WTC11 (cell line): ENCODE results near the gene UAP1L1. TPM values are rescaled to one million over a fixed set of nuclear protein-coding genes. Genes with fewer than 3 reads are reported as not detected.
A peak's percentile ranks its signal among the peaks of the same experiment; 100 is the strongest.

ENCODE experiments used
- ATAC-seq: fragments of 200-7000 bp; cut with Tn5 transposase; 2 replicates; pipeline ENCODE4 v1.10.0; 2021; ENCODE audit warnings: mild to moderate bottlenecking, moderate library complexity
- CTCF ChIA-PET: fragments of 300-600 bp; sonication (Branson Sonifier 250); formaldehyde crosslinking; loops from one replicate; lab custom pipeline; 2021; ENCODE audit warnings: antibody characterized with exemption; lab: Charles Lee
- POLR2A ChIA-PET: fragments of 350-600 bp; sonication (Branson Sonifier 250); formaldehyde crosslinking; loops from one replicate; lab custom pipeline; 2021; ENCODE audit warnings: antibody characterized with exemption; lab: Charles Lee
- DNase-seq: peaks from one replicate; pipeline ENCODE4 v3.0.0; 2021; ENCODE audit warnings: low spot score
- H3K27ac Mint-ChIP-seq: 2 replicates; pipeline ENCODE4 v1.8.0; 2021; ENCODE audit warnings: mixed read lengths
- H3K27me3 Mint-ChIP-seq: 2 replicates; pipeline ENCODE4 v1.8.0; 2021; ENCODE audit warnings: low read depth, mild to moderate bottlenecking, moderate library complexity, mixed read lengths
- H3K36me3 Mint-ChIP-seq: 2 replicates; pipeline ENCODE4 v1.8.0; 2021; ENCODE audit warnings: mixed read lengths
- H3K4me1 Mint-ChIP-seq: 2 replicates; pipeline ENCODE4 v1.8.0; 2022; ENCODE audit warnings: mixed read lengths
- H3K4me3 Mint-ChIP-seq: 2 replicates; pipeline ENCODE4 v1.8.0; 2021; ENCODE audit warnings: mild to moderate bottlenecking, moderate library complexity, mixed read lengths
- H3K9me3 Mint-ChIP-seq: 2 replicates; pipeline ENCODE4 v1.8.0; 2021; ENCODE audit warnings: mixed read lengths
- CBFB ChIP-seq: sonication (generic); formaldehyde crosslinking; IDR thresholded peaks from 2 replicates; pipeline ENCODE4 v1.8.1; 2022; ENCODE audit warnings: mild to moderate bottlenecking, low read depth, missing genetic modification reagents
- ESRRA ChIP-seq: sonication (generic); formaldehyde crosslinking; IDR thresholded peaks from 2 replicates; pipeline ENCODE4 v1.8.1; 2022; ENCODE audit warnings: mild to moderate bottlenecking, missing genetic modification reagents, borderline replicate concordance
- FOXP1 ChIP-seq: sonication (generic); formaldehyde crosslinking; IDR thresholded peaks from 2 replicates; pipeline ENCODE4 v1.8.0; 2022; ENCODE audit warnings: missing genetic modification reagents, mild to moderate bottlenecking, moderate library complexity, borderline replicate concordance
- HMGA2 ChIP-seq: fragments of 250-450 bp; sonication (Bioruptor Pico); IDR thresholded peaks from 2 replicates; pipeline ENCODE4 v1.4.0; 2021; ENCODE audit warnings: mild to moderate bottlenecking, moderate library complexity
- IRF2 ChIP-seq: sonication (generic); formaldehyde crosslinking; IDR thresholded peaks from 2 replicates; pipeline ENCODE4 v1.8.0; 2022; ENCODE audit warnings: low read depth, missing genetic modification reagents, borderline replicate concordance
- SP1 ChIP-seq: sonication (generic); formaldehyde crosslinking; conservative IDR thresholded peaks from 2 replicates; pipeline ENCODE4 v1.8.1; 2022; ENCODE audit warnings: missing genetic modification reagents
- TCF7 ChIP-seq: sonication (generic); formaldehyde crosslinking; IDR thresholded peaks from 2 replicates; pipeline ENCODE4 v1.8.0; 2022; ENCODE audit warnings: mild to moderate bottlenecking, low read depth, missing genetic modification reagents, moderate library complexity
- TEAD4 ChIP-seq: sonication (generic); formaldehyde crosslinking; IDR thresholded peaks from 2 replicates; pipeline ENCODE4 v1.8.0; 2022; ENCODE audit warnings: mild to moderate bottlenecking, missing genetic modification reagents
- TP53 ChIP-seq: sonication (generic); formaldehyde crosslinking; IDR thresholded peaks from 2 replicates; pipeline ENCODE4 v1.8.1; 2023; ENCODE audit warnings: mild to moderate bottlenecking, missing genetic modification reagents
- ZNF219 ChIP-seq: sonication (generic); formaldehyde crosslinking; IDR thresholded peaks from 2 replicates; pipeline ENCODE4 v1.8.0; 2023; ENCODE audit warnings: missing genetic modification reagents, mild to moderate bottlenecking, borderline replicate concordance
- ZNF317 ChIP-seq: sonication (generic); formaldehyde crosslinking; IDR thresholded peaks from 2 replicates; pipeline ENCODE4 v1.8.1; 2023; ENCODE audit warnings: low read depth, mild to moderate bottlenecking, moderate library complexity, missing genetic modification reagents, borderline replicate concordance
- ZNF423 ChIP-seq: fragments of 250-450 bp; sonication (Bioruptor Pico); IDR thresholded peaks from 2 replicates; pipeline ENCODE4 v2.1.2; 2022; ENCODE audit warnings: mild to moderate bottlenecking, moderate library complexity
- total RNA-seq: library from RNA; stranded (reverse); gene quantifications from 3 replicates; pipeline ENCODE4 v1.2.3, GENCODE V29; 2021
- TF ChIP-seq, protein P1 (sequence below): fragments of 250-450 bp; sonication (Bioruptor Pico); IDR thresholded peaks from 2 replicates; pipeline ENCODE4 v1.9.0; 2021; ENCODE audit warnings: mild to moderate bottlenecking
- TF ChIP-seq, protein P2 (sequence below): fragments of 250-450 bp; sonication (Bioruptor Pico); conservative IDR thresholded peaks from 2 replicates; pipeline ENCODE4 v1.9.0; 2021; ENCODE audit warnings: mild to moderate bottlenecking
- TF ChIP-seq, protein P3 (sequence below): sonication (generic); formaldehyde crosslinking; IDR thresholded peaks from 2 replicates; pipeline ENCODE4 v1.8.0; 2023; ENCODE audit warnings: mild to moderate bottlenecking, missing genetic modification reagents
- TF ChIP-seq, protein P4 (sequence below): fragments of 200-600 bp; IDR thresholded peaks from 2 replicates; pipeline ENCODE4 v1.8.0; 2022; ENCODE audit warnings: antibody characterized with exemption

Gene UAP1L1
- total RNA-seq, 1 experiment from 2014 or later = 17.7 TPM

DNA sequence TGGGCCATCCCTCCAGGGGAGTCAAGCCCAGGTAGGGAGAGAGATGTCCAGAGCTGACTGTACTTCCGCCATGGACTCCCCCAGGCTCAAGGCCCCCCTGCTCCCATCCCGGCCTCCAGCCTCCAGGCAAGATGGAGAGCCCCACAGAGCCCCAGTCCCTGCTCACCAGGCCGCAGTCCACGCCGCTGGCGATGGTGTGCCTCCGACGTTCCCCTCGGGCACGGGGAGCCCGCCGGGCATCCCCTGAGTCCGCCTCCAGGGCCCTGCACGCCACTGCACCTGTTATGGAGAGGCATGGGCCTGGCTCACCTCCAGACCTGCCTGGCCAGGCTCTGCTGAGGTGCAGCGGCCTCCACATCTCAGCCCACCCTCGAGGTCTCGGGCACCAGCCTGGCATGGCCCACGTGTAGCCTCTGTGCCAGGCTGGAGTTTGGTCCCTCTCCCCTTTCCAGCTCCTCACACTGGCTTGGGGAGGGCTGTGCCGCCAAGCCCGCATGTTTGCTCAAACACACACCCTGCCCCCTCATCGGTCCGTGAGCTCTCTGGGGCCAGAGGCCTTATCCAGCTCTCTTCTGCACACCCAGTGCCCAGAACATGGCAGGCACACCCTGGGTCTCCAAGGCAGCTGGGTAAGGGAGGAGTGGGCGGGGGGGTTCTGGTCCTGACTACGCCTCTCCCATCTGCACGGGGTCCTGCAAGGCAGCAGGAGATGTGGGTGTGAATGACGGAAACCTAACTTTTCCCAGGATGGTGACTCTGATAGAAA, 11.0 kb upstream of the UAP1L1 start (continued):
- TF ChIP-seq IRF2 (CRISPR knock-in tag) (no peak), ZNF317 (CRISPR knock-in tag) (no peak)

DNA sequence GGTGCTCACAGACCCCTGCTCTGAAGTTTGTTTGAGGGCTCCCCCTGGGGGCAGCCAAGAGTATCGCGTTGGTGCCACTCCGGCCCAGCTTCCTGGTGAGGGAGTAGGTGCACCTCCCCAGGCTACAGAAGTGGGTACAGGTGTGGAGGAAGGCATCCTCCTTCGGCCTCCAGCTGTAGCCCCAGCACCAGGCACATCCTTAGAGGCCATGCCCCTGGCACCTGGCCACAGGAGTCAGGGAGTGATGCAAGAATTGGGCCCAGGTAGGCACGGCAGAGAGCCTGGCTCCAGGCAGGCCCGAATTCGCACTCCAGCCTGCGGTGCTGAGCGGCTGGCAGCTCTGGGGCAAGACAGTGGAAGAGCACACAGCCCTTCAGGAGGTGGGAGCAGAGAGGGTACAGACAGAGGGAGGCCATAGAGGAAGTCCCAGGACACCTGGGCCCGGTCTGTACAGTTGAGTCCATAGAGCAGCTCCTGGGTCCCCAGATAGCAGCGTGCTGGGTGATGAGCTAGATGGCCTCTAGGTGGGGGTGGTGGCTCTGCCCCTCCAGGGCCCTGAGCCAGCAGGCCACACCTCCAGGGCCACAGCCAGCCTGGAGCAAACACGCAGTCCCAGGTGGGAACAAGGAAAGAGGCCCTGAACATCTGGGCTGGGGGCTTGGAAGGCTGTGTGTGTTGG, 9.3 kb upstream of the UAP1L1 start:
- Mint-ChIP-seq H3K27me3 (no peaks in the 10 kb centered on the region), H3K9me3 (no peaks in the 10 kb centered on the region), H3K4me1 (peaks cover 20% of the 10 kb centered on the region), H3K27ac (peak overlapping the region; percentile 90), H3K36me3 (peaks cover 3% of the 10 kb centered on the region), H3K4me3 (peak overlapping the region; percentile 69)
- CTCF ChIA-PET = interaction anchor here (0.6 to 10.4 kb wide), 84 partner anchors 10 to 725 kb away, joined by 3 to 240 read pairs (median 5); partner anchors contain the start of genes ABCA2, AJM1, CLIC3 and CYSRT1
- POLR2A ChIA-PET = interaction anchor here (0.6 to 1.0 kb wide), 5 partner anchors 19 to 268 kb away, joined by 3 to 4 read pairs (median 3); partner anchors contain the start of genes MAN1B1 and TUBB4B
- DNase-seq (peak; percentile 90), ATAC-seq (peak; percentile 62)
- no peak for TF ChIP-seq ZNF317 (CRISPR knock-in tag)
- TF ChIP-seq ESRRA (CRISPR knock-in tag) = no peak
- TF ChIP-seq FOXP1 (CRISPR knock-in tag) = 0 out of 2 replicates have a peak, but pooled peaks have one; percentile 24
- peak; percentile 84 for TF ChIP-seq ZNF423 (CRISPR knock-in tag)
- TF ChIP-seq SP1 (CRISPR knock-in tag) = 0 out of 2 replicates have a peak, but pooled peaks have one; percentile 25
- TF ChIP-seq, protein P1, sequence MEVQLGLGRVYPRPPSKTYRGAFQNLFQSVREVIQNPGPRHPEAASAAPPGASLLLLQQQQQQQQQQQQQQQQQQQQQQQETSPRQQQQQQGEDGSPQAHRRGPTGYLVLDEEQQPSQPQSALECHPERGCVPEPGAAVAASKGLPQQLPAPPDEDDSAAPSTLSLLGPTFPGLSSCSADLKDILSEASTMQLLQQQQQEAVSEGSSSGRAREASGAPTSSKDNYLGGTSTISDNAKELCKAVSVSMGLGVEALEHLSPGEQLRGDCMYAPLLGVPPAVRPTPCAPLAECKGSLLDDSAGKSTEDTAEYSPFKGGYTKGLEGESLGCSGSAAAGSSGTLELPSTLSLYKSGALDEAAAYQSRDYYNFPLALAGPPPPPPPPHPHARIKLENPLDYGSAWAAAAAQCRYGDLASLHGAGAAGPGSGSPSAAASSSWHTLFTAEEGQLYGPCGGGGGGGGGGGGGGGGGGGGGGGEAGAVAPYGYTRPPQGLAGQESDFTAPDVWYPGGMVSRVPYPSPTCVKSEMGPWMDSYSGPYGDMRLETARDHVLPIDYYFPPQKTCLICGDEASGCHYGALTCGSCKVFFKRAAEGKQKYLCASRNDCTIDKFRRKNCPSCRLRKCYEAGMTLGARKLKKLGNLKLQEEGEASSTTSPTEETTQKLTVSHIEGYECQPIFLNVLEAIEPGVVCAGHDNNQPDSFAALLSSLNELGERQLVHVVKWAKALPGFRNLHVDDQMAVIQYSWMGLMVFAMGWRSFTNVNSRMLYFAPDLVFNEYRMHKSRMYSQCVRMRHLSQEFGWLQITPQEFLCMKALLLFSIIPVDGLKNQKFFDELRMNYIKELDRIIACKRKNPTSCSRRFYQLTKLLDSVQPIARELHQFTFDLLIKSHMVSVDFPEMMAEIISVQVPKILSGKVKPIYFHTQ = no peak
- no peak for TF ChIP-seq TCF7
- no peak for TF ChIP-seq HMGA2 (CRISPR knock-in tag)
- TF ChIP-seq CBFB (CRISPR knock-in tag) = no peak
- no peak for TF ChIP-seq TEAD4 (CRISPR knock-in tag)
- TF ChIP-seq, protein P2, sequence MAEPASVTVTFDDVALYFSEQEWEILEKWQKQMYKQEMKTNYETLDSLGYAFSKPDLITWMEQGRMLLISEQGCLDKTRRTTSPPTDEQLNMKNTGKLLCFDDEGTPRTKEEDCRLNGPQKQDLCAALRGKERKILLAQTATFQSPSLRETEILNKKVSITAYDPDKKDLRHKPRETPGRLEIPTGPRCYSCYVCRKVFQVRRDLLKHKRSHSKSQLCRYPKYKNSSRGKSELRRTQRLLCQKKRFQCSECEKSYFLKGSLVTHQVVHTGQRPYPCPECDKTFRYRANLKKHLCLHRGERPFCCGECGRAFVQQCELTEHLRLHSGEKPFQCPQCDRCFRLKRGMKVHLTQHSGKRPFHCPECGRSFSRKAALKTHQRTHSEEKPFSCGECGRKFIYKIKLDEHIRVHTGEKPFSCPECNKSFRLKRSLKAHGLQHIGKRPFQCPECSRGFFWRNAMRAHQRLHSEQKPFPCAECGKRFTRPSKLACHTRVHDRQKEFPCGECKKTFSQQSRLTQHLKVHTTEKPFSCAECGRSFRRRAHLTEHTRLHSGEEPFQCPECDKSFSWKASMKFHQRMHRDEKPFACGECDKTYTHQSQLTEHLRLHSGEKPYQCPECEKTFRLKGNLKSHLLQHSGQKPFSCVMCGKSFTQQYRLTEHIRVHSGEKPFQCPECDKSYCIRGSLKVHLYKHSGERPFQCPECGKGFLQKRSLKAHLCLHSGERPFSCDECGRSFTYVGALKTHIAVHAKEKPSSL = no peak
- TF ChIP-seq, protein P3, sequence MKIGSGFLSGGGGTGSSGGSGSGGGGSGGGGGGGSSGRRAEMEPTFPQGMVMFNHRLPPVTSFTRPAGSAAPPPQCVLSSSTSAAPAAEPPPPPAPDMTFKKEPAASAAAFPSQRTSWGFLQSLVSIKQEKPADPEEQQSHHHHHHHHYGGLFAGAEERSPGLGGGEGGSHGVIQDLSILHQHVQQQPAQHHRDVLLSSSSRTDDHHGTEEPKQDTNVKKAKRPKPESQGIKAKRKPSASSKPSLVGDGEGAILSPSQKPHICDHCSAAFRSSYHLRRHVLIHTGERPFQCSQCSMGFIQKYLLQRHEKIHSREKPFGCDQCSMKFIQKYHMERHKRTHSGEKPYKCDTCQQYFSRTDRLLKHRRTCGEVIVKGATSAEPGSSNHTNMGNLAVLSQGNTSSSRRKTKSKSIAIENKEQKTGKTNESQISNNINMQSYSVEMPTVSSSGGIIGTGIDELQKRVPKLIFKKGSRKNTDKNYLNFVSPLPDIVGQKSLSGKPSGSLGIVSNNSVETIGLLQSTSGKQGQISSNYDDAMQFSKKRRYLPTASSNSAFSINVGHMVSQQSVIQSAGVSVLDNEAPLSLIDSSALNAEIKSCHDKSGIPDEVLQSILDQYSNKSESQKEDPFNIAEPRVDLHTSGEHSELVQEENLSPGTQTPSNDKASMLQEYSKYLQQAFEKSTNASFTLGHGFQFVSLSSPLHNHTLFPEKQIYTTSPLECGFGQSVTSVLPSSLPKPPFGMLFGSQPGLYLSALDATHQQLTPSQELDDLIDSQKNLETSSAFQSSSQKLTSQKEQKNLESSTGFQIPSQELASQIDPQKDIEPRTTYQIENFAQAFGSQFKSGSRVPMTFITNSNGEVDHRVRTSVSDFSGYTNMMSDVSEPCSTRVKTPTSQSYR (CRISPR knock-in tag) = no peak
- TF ChIP-seq, protein P4, sequence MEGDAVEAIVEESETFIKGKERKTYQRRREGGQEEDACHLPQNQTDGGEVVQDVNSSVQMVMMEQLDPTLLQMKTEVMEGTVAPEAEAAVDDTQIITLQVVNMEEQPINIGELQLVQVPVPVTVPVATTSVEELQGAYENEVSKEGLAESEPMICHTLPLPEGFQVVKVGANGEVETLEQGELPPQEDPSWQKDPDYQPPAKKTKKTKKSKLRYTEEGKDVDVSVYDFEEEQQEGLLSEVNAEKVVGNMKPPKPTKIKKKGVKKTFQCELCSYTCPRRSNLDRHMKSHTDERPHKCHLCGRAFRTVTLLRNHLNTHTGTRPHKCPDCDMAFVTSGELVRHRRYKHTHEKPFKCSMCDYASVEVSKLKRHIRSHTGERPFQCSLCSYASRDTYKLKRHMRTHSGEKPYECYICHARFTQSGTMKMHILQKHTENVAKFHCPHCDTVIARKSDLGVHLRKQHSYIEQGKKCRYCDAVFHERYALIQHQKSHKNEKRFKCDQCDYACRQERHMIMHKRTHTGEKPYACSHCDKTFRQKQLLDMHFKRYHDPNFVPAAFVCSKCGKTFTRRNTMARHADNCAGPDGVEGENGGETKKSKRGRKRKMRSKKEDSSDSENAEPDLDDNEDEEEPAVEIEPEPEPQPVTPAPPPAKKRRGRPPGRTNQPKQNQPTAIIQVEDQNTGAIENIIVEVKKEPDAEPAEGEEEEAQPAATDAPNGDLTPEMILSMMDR = peak; percentile 81
- no peak for TF ChIP-seq ZNF219
- no peak for TF ChIP-seq TP53
